ENCODE measurements around the gene KIF4A. TPM values are rescaled to one million over a fixed set of nuclear protein-coding genes. Genes with fewer than 3 reads are reported as not detected.
"Not testable (repeated sequence)": the region's sequence is repeated elsewhere in the genome, so short reads cannot be mapped to it uniquely, and the experiment has no call there.

KIF4A gene
- total and polyA plus RNA-seq, 10 of the 15 experiments (the other 5 are each of a cell fraction or from before 2014, with no cell fraction given), result 10.8 to 28.8 (median 22.5) TPM

DNA sequence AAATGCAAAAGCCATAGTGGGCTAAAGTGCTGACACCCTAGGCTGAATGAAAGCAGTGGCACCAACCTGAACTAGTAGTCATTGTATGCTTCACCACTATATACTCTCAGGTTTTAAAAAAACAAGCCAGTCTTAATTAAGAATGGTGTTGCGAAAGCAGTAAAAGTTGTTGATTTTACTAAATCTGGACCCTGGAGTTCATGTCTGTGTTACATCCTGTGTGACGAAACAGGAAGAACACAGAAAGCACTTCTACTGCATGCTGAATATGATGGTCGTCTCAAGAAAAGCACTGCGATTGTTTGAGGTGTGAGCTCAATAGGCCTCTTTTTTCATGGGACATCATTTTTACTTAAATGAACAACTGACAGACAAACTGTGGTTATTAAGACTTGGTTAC lies 109.0 kb downstream of the KIF4A start:
- no peaks in the 10 kb centered on the region for H3K27me3 ChIP-seq (replicated peaks in 1 of 2; ENCODE audit: control insufficient read depth in 2 of 2, insufficient read depth in 2 of 2, low read length in 1 of 2)
- ATAC-seq (no peak), FAIRE-seq (no peak), DNase-seq (ENCODE audit: low read depth, low spot score) (no peak)
- in situ Hi-C loops (cut with MboI) (no loop called here), intact Hi-C loops (cut with micrococcal nuclease; ENCODE audit: unreplicated experiment) (no loop called here)
- 57% methylated on average over 4 of the region's 4 CpGs for WGBS (ENCODE audit: insufficient coverage, insufficient replicate concordance, low lambda C conversion rate, missing lambda C conversion rate)
- H2AFZ ChIP-seq (ENCODE audit: control insufficient read depth, low read depth, low read length), result no peak overlapping the region
- no peaks in the 10 kb centered on the region for H3K4me1 ChIP-seq (ENCODE audit: control insufficient read depth, insufficient read depth, low read length)
- no peak overlapping the region for H3K4me2 ChIP-seq (ENCODE audit: control insufficient read depth, insufficient read depth)
- POLR2A ChIA-PET, result no interaction called here
- H3K9me3 ChIP-seq (replicated peaks; ENCODE audit: control insufficient read depth, insufficient read depth, low read length), result no peaks in the 10 kb centered on the region; the same call in 2 of the 3 replicates
- H3K79me2 ChIP-seq (ENCODE audit: control insufficient read depth, insufficient read depth, low read length), result no peaks in the 10 kb centered on the region
- no TSS peak for BruUV-seq (replicated peaks)
- H4K20me1 ChIP-seq (ENCODE audit: control insufficient read depth, insufficient read depth), result no peaks in the 10 kb centered on the region
- RAD21 ChIA-PET (ENCODE audit: unreplicated experiment), result no interaction called here
- TF ChIP-seq NR2F1 (conservative IDR thresholded peaks at IDR 0.05), result no peak
- SMC1A ChIA-PET (ENCODE audit: uncharacterized antibody, unreplicated experiment), result interaction anchor here (0.6 kb wide), 1 partner anchor 16 kb away, joined by 4 read pairs; no protein-coding TSS in a partner anchor
- H3K4me3 ChIP-seq, result no peak overlapping the region
- H3K36me3 ChIP-seq (ENCODE audit: control insufficient read depth in 2 of 2, insufficient read depth in 2 of 2, low read length in 1 of 2), result no peaks in the 10 kb centered on the region; a peak in 1 of 4 replicates
- CTCF ChIA-PET, result no interaction called here
- no peak overlapping the region for H3K27ac ChIP-seq (ENCODE audit: control insufficient read depth, insufficient read depth)
- H3K9ac ChIP-seq (ENCODE audit: control insufficient read depth, insufficient read depth, low read length), result no peak overlapping the region

DNA sequence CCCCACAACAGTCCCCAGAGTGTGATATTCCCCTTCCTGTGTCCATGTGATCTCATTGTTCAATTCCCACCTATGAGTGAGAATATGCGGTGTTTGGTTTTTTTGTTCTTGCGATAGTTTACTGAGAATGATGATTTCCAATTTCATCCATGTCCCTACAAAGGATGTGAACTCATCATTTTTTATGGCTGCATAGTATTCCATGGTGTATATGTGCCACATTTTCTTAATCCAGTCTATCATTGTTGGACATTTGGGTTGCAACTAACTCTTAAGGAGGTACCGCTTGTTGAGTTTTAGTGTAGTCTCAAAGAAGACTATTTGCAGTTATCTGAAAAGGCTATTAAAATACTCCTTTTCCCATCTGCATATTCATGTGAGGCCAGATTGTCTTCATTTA lies 110.3 kb downstream of the KIF4A start:
- H2AFZ ChIP-seq (ENCODE audit: control insufficient read depth, low read depth, low read length); H3K36me3 ChIP-seq (ENCODE audit: control insufficient read depth in 2 of 2, insufficient read depth in 2 of 2, low read length in 1 of 2); CTCF ChIA-PET; RAD21 ChIA-PET (ENCODE audit: unreplicated experiment); H3K4me1 ChIP-seq (ENCODE audit: control insufficient read depth, insufficient read depth, low read length); POLR2A ChIA-PET; BruUV-seq (replicated peaks); H3K4me3 ChIP-seq; H3K9me3 ChIP-seq (replicated peaks; ENCODE audit: control insufficient read depth, insufficient read depth, low read length); H3K9ac ChIP-seq (ENCODE audit: control insufficient read depth, insufficient read depth, low read length); in situ Hi-C loops (cut with MboI); DNase-seq (ENCODE audit: low read depth, low spot score); intact Hi-C loops (cut with micrococcal nuclease; ENCODE audit: unreplicated experiment); H3K27me3 ChIP-seq (replicated peaks in 1 of 2; ENCODE audit: control insufficient read depth in 2 of 2, insufficient read depth in 2 of 2, low read length in 1 of 2); H3K79me2 ChIP-seq (ENCODE audit: control insufficient read depth, insufficient read depth, low read length); ATAC-seq; H4K20me1 ChIP-seq (ENCODE audit: control insufficient read depth, insufficient read depth); SMC1A ChIA-PET (ENCODE audit: uncharacterized antibody, unreplicated experiment); H3K27ac ChIP-seq (ENCODE audit: control insufficient read depth, insufficient read depth); FAIRE-seq; H3K4me2 ChIP-seq (ENCODE audit: control insufficient read depth, insufficient read depth): not testable (repeated sequence)
- 85% methylated on average over 1 of the region's 3 CpGs for WGBS (ENCODE audit: insufficient coverage, insufficient replicate concordance, low lambda C conversion rate, missing lambda C conversion rate)

All from GM12878 (cell line).